WTC11 (cell line): ENCODE data around the gene PHC1. TPM values are rescaled to one million over a fixed set of nuclear protein-coding genes. Genes with fewer than 3 reads are reported as not detected.

Source experiments
- ATAC-seq: fragments of 200-7000 bp; cut with Tn5 transposase; 2 replicates; pipeline ENCODE4 v1.10.0; 2021; ENCODE audit warnings: mild to moderate bottlenecking, moderate library complexity
- CTCF ChIA-PET: fragments of 300-600 bp; sonication (Branson Sonifier 250); formaldehyde crosslinking; loops from one replicate; lab custom pipeline; 2021; ENCODE audit warnings: antibody characterized with exemption; lab: Charles Lee
- POLR2A ChIA-PET: fragments of 350-600 bp; sonication (Branson Sonifier 250); formaldehyde crosslinking; loops from one replicate; lab custom pipeline; 2021; ENCODE audit warnings: antibody characterized with exemption; lab: Charles Lee
- DNase-seq: peaks from one replicate; pipeline ENCODE4 v3.0.0; 2021; ENCODE audit warnings: low spot score
- H3K27ac Mint-ChIP-seq: 2 replicates; pipeline ENCODE4 v1.8.0; 2021; ENCODE audit warnings: mixed read lengths
- H3K27me3 Mint-ChIP-seq: 2 replicates; pipeline ENCODE4 v1.8.0; 2021; ENCODE audit warnings: low read depth, mild to moderate bottlenecking, moderate library complexity, mixed read lengths
- H3K36me3 Mint-ChIP-seq: 2 replicates; pipeline ENCODE4 v1.8.0; 2021; ENCODE audit warnings: mixed read lengths
- H3K4me1 Mint-ChIP-seq: 2 replicates; pipeline ENCODE4 v1.8.0; 2022; ENCODE audit warnings: mixed read lengths
- H3K4me3 Mint-ChIP-seq: 2 replicates; pipeline ENCODE4 v1.8.0; 2021; ENCODE audit warnings: mild to moderate bottlenecking, moderate library complexity, mixed read lengths
- H3K9me3 Mint-ChIP-seq: 2 replicates; pipeline ENCODE4 v1.8.0; 2021; ENCODE audit warnings: mixed read lengths
- ATF1 ChIP-seq: sonication (generic); formaldehyde crosslinking; IDR thresholded peaks from 2 replicates; pipeline ENCODE4 v1.8.1; 2023; ENCODE audit warnings: mild to moderate bottlenecking, moderate library complexity, missing genetic modification reagents
- ATF6 ChIP-seq: sonication (generic); formaldehyde crosslinking; IDR thresholded peaks from 2 replicates; pipeline ENCODE4 v1.8.1; 2023; ENCODE audit warnings: mild to moderate bottlenecking, missing genetic modification reagents
- GABPB1 ChIP-seq: sonication (generic); formaldehyde crosslinking; IDR thresholded peaks from 2 replicates; pipeline ENCODE4 v1.8.1; 2023; ENCODE audit warnings: mild to moderate bottlenecking, missing genetic modification reagents
- KAT7 ChIP-seq: sonication (generic); formaldehyde crosslinking; IDR thresholded peaks from 2 replicates; pipeline ENCODE4 v1.8.1; 2023; ENCODE audit warnings: missing genetic modification reagents, mild to moderate bottlenecking, borderline replicate concordance
- MAX ChIP-seq: sonication (generic); formaldehyde crosslinking; IDR thresholded peaks from 2 replicates; pipeline ENCODE4 v1.8.0; 2022; ENCODE audit warnings: mild to moderate bottlenecking, missing genetic modification reagents
- MLX ChIP-seq: sonication (generic); formaldehyde crosslinking; IDR thresholded peaks from 2 replicates; pipeline ENCODE4 v1.8.1; 2023; ENCODE audit warnings: mild to moderate bottlenecking, missing genetic modification reagents, moderate library complexity
- NR2C2 ChIP-seq: sonication (generic); formaldehyde crosslinking; IDR thresholded peaks from 2 replicates; pipeline ENCODE4 v1.8.0; 2022; ENCODE audit warnings: mild to moderate bottlenecking, missing genetic modification reagents
- OVOL2 ChIP-seq: fragments of 250-450 bp; sonication (Bioruptor Pico); IDR thresholded peaks from 2 replicates; pipeline ENCODE4 v1.9.0; 2021; ENCODE audit warnings: mild to moderate bottlenecking, borderline replicate concordance
- PRRX2 ChIP-seq: fragments of 250-450 bp; sonication (Bioruptor Pico); IDR thresholded peaks from 2 replicates; pipeline ENCODE4 v1.8.0; 2021; ENCODE audit warnings: mild to moderate bottlenecking
- SMAD4 ChIP-seq: sonication (generic); formaldehyde crosslinking; IDR thresholded peaks from 2 replicates; pipeline ENCODE4 v1.8.0; 2022; ENCODE audit warnings: mild to moderate bottlenecking, missing genetic modification reagents
- SP1 ChIP-seq: sonication (generic); formaldehyde crosslinking; conservative IDR thresholded peaks from 2 replicates; pipeline ENCODE4 v1.8.1; 2022; ENCODE audit warnings: missing genetic modification reagents
- ZNF317 ChIP-seq: sonication (generic); formaldehyde crosslinking; IDR thresholded peaks from 2 replicates; pipeline ENCODE4 v1.8.1; 2023; ENCODE audit warnings: low read depth, mild to moderate bottlenecking, moderate library complexity, missing genetic modification reagents, borderline replicate concordance
- ZNF416 ChIP-seq: fragments of 250-450 bp; sonication (Bioruptor Pico); IDR thresholded peaks from 2 replicates; pipeline ENCODE4 v1.9.0; 2021; ENCODE audit warnings: mild to moderate bottlenecking, inconsistent platforms
- ZSCAN18 ChIP-seq: fragments of 250-450 bp; sonication (Bioruptor Pico); IDR thresholded peaks from 2 replicates; pipeline ENCODE4 v2.1.2; 2022; ENCODE audit warnings: mild to moderate bottlenecking, moderate library complexity
- total RNA-seq: library from RNA; stranded (reverse); gene quantifications from 3 replicates; pipeline ENCODE4 v1.2.3, GENCODE V29; 2021
- TF ChIP-seq, protein P1 (sequence below): fragments of 250-450 bp; sonication (Bioruptor Pico); IDR thresholded peaks from 2 replicates; pipeline ENCODE4 v1.9.0; 2021; ENCODE audit warnings: mild to moderate bottlenecking
- TF ChIP-seq, protein P2 (sequence below): fragments of 250-450 bp; sonication (Bioruptor Pico); IDR thresholded peaks from 2 replicates; pipeline ENCODE4 v1.9.0; 2021; ENCODE audit warnings: mild to moderate bottlenecking
- TF ChIP-seq, protein P3 (sequence below): fragments of 250-450 bp; sonication (Bioruptor Pico); IDR thresholded peaks from 2 replicates; pipeline ENCODE4 v1.8.0; 2021; ENCODE audit warnings: mild to moderate bottlenecking
- TF ChIP-seq, protein P4 (sequence below): sonication (generic); formaldehyde crosslinking; IDR thresholded peaks from 2 replicates; pipeline ENCODE4 v1.8.1; 2022; ENCODE audit warnings: low read depth, mild to moderate bottlenecking, moderate library complexity, missing genetic modification reagents, borderline replicate concordance

PHC1 gene
- total RNA-seq, 1 experiment from 2014 or later: 733 TPM

- Mint-ChIP-seq H3K4me1 (no peaks in the 10 kb centered on the region; the same call in 1 of the 2 replicates), H3K27ac (no peak overlapping the region; the same call in 1 of the 2 replicates), H3K9me3 (no peaks in the 10 kb centered on the region), H3K4me3 (no peak overlapping the region), H3K36me3 (peaks cover 19% of the 10 kb centered on the region), H3K27me3 (no peaks in the 10 kb centered on the region)
- ATAC-seq (no peak), DNase-seq (no peak)
- POLR2A ChIA-PET: no interaction called here
- CTCF ChIA-PET: interaction anchor here (3.0 to 3.7 kb wide), 2 partner anchors 10 to 20 kb away, joined by 15 to 24 read pairs; no protein-coding TSS in a partner anchor
- TF ChIP-seq KAT7 (CRISPR knock-in tag) (no peak), ZNF416 (CRISPR knock-in tag) (no peak), ATF6 (CRISPR knock-in tag) (no peak), OVOL2 (CRISPR knock-in tag) (no peak), SMAD4 (CRISPR knock-in tag) (no peak), GABPB1 (CRISPR knock-in tag) (no peak), ZNF317 (CRISPR knock-in tag) (no peak), ZSCAN18 (CRISPR knock-in tag) (no peak), MAX (CRISPR knock-in tag) (no peak), SP1 (CRISPR knock-in tag) (no peak)
- TF ChIP-seq, protein P1, sequence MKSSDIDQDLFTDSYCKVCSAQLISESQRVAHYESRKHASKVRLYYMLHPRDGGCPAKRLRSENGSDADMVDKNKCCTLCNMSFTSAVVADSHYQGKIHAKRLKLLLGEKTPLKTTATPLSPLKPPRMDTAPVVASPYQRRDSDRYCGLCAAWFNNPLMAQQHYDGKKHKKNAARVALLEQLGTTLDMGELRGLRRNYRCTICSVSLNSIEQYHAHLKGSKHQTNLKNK (CRISPR knock-in tag): no peak
- TF ChIP-seq, protein P2, sequence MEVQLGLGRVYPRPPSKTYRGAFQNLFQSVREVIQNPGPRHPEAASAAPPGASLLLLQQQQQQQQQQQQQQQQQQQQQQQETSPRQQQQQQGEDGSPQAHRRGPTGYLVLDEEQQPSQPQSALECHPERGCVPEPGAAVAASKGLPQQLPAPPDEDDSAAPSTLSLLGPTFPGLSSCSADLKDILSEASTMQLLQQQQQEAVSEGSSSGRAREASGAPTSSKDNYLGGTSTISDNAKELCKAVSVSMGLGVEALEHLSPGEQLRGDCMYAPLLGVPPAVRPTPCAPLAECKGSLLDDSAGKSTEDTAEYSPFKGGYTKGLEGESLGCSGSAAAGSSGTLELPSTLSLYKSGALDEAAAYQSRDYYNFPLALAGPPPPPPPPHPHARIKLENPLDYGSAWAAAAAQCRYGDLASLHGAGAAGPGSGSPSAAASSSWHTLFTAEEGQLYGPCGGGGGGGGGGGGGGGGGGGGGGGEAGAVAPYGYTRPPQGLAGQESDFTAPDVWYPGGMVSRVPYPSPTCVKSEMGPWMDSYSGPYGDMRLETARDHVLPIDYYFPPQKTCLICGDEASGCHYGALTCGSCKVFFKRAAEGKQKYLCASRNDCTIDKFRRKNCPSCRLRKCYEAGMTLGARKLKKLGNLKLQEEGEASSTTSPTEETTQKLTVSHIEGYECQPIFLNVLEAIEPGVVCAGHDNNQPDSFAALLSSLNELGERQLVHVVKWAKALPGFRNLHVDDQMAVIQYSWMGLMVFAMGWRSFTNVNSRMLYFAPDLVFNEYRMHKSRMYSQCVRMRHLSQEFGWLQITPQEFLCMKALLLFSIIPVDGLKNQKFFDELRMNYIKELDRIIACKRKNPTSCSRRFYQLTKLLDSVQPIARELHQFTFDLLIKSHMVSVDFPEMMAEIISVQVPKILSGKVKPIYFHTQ (CRISPR knock-in tag): no peak
- TF ChIP-seq, protein P3, sequence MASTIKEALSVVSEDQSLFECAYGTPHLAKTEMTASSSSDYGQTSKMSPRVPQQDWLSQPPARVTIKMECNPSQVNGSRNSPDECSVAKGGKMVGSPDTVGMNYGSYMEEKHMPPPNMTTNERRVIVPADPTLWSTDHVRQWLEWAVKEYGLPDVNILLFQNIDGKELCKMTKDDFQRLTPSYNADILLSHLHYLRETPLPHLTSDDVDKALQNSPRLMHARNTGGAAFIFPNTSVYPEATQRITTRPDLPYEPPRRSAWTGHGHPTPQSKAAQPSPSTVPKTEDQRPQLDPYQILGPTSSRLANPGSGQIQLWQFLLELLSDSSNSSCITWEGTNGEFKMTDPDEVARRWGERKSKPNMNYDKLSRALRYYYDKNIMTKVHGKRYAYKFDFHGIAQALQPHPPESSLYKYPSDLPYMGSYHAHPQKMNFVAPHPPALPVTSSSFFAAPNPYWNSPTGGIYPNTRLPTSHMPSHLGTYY: no peak
Observed at GRCh38 chr12:8870586-8870985, 43.7 kb upstream of the PHC1 start.

DNA sequence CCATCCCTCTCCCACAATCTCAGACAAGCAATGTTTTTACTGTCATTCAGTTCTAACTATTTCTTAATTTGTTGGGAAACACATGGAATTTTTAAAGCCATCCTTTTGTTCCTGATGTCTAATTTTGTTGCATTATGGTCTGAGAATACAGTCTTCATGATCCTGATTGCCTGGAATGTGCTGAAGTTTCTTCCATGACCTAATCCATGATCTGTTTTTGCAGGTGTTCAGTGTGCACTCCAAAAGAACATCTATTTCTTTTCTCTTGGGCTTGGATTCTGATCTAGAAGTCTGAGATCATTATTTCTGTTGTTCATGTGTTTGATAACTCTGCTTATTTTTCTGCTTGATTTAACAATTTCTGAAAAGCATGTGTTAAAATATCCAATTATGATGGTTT, 43.2 kb upstream of the PHC1 start:
- no peak overlapping the region for H3K27ac Mint-ChIP-seq
- H3K36me3 Mint-ChIP-seq: peaks cover 17% of the 10 kb centered on the region
- ChIA-PET POLR2A (no interaction called here), CTCF (interaction anchor here (3.0 kb wide), 1 partner anchor 11 kb away, joined by 24 read pairs; no protein-coding TSS in a partner anchor)
- TF ChIP-seq, protein P4, sequence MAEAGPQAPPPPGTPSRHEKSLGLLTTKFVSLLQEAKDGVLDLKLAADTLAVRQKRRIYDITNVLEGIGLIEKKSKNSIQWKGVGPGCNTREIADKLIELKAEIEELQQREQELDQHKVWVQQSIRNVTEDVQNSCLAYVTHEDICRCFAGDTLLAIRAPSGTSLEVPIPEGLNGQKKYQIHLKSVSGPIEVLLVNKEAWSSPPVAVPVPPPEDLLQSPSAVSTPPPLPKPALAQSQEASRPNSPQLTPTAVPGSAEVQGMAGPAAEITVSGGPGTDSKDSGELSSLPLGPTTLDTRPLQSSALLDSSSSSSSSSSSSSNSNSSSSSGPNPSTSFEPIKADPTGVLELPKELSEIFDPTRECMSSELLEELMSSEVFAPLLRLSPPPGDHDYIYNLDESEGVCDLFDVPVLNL (CRISPR knock-in tag): no peak
- no peak for TF ChIP-seq NR2C2 (CRISPR knock-in tag)
- no peak for TF ChIP-seq MLX (CRISPR knock-in tag)
- no peak for TF ChIP-seq ATF1
- TF ChIP-seq, protein P1 (CRISPR knock-in tag): no peak
- no peak for TF ChIP-seq PRRX2 (CRISPR knock-in tag)
- no peak for DNase-seq
- ATAC-seq: no peak
- no peak overlapping the region for H3K4me3 Mint-ChIP-seq
- H3K4me1 Mint-ChIP-seq: no peaks in the 10 kb centered on the region; the same call in 1 of the 2 replicates
- H3K27me3 Mint-ChIP-seq: no peaks in the 10 kb centered on the region
- no peaks in the 10 kb centered on the region for H3K9me3 Mint-ChIP-seq
